ENCODE results near the gene ATP6V0B.

ATP6V0B gene

DNA sequence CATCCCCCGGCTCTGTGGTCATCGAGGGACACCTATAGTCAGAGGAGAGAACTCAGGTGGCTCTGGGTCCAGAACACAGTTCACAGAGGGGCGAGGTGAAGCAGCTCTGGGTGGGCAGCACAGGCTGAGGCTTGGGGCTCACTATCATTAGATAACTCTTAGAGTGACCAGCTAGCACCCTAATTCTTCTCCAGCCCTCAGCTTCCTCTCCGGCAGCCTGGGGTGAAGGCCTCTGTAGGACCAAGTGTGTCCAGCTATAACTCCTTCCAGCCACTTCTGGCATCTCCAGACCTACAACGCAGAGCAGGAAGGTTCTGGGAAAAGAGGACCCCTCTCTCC lies 39.8 kb upstream of the ATP6V0B start:
- H2AFZ ChIP-seq (ENCODE audit: low read length, unreplicated experiment): no peak overlapping the region
- H3K27ac ChIP-seq (ENCODE audit: low read depth, low read length): no peak overlapping the region
- H3K27me3 ChIP-seq (ENCODE audit: insufficient read depth, low read length): peaks cover 9% of the 10 kb centered on the region; the same call in 1 of the 2 replicates
- no peak overlapping the region for H3K4me3 ChIP-seq (ENCODE audit: low read depth, low read length)
- H3K79me2 ChIP-seq (ENCODE audit: control insufficient read depth, insufficient read depth, low read length, unreplicated experiment): no peaks in the 10 kb centered on the region
- H3K4me1 ChIP-seq (ENCODE audit: control insufficient read depth, insufficient read depth, low read length, unreplicated experiment): peaks cover 13% of the 10 kb centered on the region
- H3K36me3 ChIP-seq (ENCODE audit: insufficient read depth, low read length): peaks cover 4% of the 10 kb centered on the region; the same call in 1 of the 2 replicates

DNA sequence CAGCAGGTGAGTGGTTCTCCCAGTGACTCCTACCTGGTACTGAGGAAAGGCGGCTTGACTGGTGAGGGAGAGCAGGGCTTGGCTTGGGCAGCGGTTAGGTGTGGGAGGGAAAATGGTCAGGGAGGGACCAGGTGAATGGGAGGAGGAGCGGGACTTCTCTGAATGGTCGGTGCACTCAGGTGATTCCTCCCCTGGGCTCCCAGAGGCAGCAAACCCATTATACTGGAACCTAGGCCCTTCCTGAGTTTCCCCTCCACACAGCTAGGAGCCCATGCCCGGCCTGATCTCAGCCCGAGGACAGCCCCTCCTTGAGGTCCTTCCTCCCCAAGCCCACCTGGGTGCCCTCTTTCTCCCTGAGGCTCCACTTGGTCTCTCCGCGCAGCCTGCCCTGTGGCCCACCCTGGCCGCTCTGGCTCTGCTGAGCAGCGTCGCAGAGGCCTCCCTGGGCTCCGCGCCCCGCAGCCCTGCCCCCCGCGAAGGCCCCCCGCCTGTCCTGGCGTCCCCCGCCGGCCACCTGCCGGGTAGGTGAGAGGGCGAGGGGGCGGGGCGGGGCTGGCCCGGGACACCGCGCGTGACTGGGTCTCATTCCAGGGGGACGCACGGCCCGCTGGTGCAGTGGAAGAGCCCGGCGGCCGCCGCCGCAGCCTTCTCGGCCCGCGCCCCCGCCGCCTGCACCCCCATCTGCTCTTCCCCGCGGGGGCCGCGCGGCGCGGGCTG lies 38.9 kb upstream of the ATP6V0B start:
- peaks cover 13% of the 10 kb centered on the region for H3K4me1 ChIP-seq (ENCODE audit: control insufficient read depth, insufficient read depth, low read length, unreplicated experiment)
- no peaks in the 10 kb centered on the region for H3K79me2 ChIP-seq (ENCODE audit: control insufficient read depth, insufficient read depth, low read length, unreplicated experiment)
- H3K4me3 ChIP-seq (ENCODE audit: low read depth, low read length): peak overlapping the region; percentile 58
- no peak overlapping the region for H2AFZ ChIP-seq (ENCODE audit: low read length, unreplicated experiment)
- no peak overlapping the region for H3K27ac ChIP-seq (ENCODE audit: low read depth, low read length)
- H3K27me3 ChIP-seq (ENCODE audit: insufficient read depth, low read length): peaks cover 9% of the 10 kb centered on the region; the same call in 1 of the 2 replicates
- no peaks in the 10 kb centered on the region for H3K36me3 ChIP-seq (ENCODE audit: insufficient read depth, low read length)

DNA sequence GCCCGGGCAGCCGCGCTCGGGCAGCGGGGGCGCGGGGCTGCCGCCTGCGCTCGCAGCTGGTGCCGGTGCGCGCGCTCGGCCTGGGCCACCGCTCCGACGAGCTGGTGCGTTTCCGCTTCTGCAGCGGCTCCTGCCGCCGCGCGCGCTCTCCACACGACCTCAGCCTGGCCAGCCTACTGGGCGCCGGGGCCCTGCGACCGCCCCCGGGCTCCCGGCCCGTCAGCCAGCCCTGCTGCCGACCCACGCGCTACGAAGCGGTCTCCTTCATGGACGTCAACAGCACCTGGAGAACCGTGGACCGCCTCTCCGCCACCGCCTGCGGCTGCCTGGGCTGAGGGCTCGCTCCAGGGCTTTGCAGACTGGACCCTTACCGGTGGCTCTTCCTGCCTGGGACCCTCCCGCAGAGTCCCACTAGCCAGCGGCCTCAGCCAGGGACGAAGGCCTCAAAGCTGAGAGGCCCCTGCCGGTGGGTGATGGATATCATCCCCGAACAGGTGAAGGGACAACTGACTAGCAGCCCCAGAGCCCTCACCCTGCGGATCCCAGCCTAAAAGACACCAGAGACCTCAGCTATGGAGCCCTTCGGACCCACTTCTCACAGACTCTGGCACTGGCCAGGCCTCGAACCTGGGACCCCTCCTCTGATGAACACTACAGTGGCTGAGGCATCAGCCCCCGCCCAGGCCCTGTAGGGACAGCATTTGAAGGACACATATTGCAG lies 38.2 kb upstream of the ATP6V0B start:
- no peak overlapping the region for H3K27ac ChIP-seq (ENCODE audit: low read depth, low read length)
- H3K36me3 ChIP-seq (ENCODE audit: insufficient read depth, low read length): no peaks in the 10 kb centered on the region
- peaks cover 9% of the 10 kb centered on the region; the same call in 1 of the 2 replicates for H3K27me3 ChIP-seq (ENCODE audit: insufficient read depth, low read length)
- peak overlapping the region; percentile 39; the same call in 1 of the 2 replicates for H3K4me3 ChIP-seq (ENCODE audit: low read depth, low read length)
- no peak overlapping the region for H2AFZ ChIP-seq (ENCODE audit: low read length, unreplicated experiment)
- no peaks in the 10 kb centered on the region for H3K79me2 ChIP-seq (ENCODE audit: control insufficient read depth, insufficient read depth, low read length, unreplicated experiment)
- H3K4me1 ChIP-seq (ENCODE audit: control insufficient read depth, insufficient read depth, low read length, unreplicated experiment): peaks cover 13% of the 10 kb centered on the region

DNA sequence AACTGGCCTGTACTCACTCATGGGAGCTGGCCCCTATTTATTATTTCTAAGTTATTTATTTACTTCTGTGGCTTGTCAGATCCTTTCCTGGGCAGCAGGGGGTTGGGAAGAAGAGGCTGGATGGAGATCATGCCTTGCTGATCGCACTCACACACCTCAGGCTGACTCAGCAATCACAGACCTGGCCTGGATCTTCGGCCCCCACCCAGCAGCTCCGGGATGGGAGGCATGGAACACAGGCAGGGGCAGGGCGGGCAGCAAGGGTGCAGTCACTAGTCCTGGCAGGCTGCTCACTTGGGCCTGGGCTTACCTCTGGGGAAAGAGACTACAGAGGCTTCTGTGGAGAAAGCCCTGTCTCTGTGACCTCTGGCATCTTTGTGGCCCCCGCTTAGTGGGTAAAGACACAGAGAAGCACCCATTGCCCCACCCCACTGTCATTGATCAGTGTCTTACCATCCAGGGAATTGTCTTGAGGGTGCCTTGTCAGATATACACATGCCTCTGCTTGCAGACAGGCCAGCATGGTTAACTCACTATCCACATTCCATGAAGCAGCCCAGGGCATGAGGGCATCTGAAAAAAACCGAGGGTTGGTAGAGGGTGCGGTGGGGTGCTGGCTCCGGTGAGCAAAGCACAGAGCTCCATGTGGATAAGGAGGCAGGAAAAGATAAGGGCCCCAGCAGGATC lies 37.4 kb upstream of the ATP6V0B start:
- H3K27ac ChIP-seq (ENCODE audit: low read depth, low read length): no peak overlapping the region
- H3K4me3 ChIP-seq (ENCODE audit: low read depth, low read length): no peak overlapping the region
- H3K4me1 ChIP-seq (ENCODE audit: control insufficient read depth, insufficient read depth, low read length, unreplicated experiment): peaks cover 13% of the 10 kb centered on the region
- H3K79me2 ChIP-seq (ENCODE audit: control insufficient read depth, insufficient read depth, low read length, unreplicated experiment): no peaks in the 10 kb centered on the region
- H3K36me3 ChIP-seq (ENCODE audit: insufficient read depth, low read length): no peaks in the 10 kb centered on the region
- H2AFZ ChIP-seq (ENCODE audit: low read length, unreplicated experiment): no peak overlapping the region
- H3K27me3 ChIP-seq (ENCODE audit: insufficient read depth, low read length): peaks cover 9% of the 10 kb centered on the region; the same call in 1 of the 2 replicates

DNA sequence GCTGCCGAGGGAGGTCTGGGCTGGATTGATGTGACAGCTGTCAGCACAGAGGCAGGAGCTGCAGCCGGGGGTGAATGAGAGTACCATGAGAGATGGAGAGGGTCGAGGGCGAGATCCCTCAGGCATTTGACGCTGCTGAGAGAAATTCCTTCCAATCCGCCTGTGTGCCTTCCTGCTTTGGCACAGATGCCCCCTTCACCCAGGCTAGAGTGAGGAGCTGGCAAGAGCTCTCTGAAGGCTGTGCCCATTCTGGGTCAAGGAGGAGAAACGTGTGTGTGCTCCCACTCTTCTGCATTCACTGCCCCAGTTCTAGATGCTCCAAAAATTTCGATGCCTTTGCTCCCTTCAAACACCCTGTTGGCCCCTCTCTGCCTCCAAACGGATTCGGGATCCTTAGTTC lies 36.4 kb upstream of the ATP6V0B start:
- H3K27me3 ChIP-seq (ENCODE audit: insufficient read depth, low read length): peaks cover 9% of the 10 kb centered on the region; the same call in 1 of the 2 replicates
- H3K4me1 ChIP-seq (ENCODE audit: control insufficient read depth, insufficient read depth, low read length, unreplicated experiment): peaks cover 4% of the 10 kb centered on the region
- no peak overlapping the region for H3K4me3 ChIP-seq (ENCODE audit: low read depth, low read length)
- H3K27ac ChIP-seq (ENCODE audit: low read depth, low read length): no peak overlapping the region
- H3K36me3 ChIP-seq (ENCODE audit: insufficient read depth, low read length): no peaks in the 10 kb centered on the region
- no peaks in the 10 kb centered on the region for H3K79me2 ChIP-seq (ENCODE audit: control insufficient read depth, insufficient read depth, low read length, unreplicated experiment)
- no peak overlapping the region for H2AFZ ChIP-seq (ENCODE audit: low read length, unreplicated experiment)

DNA sequence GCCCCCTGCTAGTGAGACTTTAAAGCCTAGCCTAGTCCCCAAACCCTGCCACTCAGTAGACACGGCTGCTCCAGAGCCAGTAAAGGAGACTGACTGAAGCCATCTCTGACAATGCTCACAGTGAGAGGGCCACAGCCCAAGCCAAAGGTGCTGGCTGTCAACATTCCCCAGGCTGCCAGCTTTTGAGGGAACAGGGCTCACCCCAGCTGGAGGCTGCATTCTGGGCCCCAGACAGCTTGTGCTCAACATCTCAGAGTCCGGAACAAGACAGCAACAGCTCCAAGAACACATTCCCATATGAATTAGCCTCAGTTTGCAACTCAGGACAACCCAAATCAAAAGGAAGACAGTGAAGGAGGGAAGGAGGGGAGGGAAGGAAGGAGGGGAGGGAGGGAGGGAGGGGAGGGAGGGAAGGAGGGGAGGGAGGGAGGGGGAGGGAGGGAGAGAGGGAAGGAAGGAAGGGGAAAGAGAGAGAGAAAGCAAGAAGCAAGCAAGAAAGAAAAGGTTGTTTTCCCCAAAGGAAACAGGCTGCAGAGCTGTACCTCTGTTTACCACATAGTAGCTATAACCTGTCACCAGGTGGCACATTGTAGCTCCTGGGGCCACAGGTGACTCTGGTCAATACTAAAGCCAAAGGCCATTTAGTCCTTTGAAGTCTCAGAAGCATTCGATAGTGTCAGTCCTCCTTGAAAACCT lies 35.7 kb upstream of the ATP6V0B start:
- Histone ChIP-seq H3K27me3 (ENCODE audit: insufficient read depth, low read length) (peaks cover 9% of the 10 kb centered on the region; the same call in 1 of the 2 replicates), H3K4me3 (ENCODE audit: low read depth, low read length) (no peak overlapping the region), H3K36me3 (ENCODE audit: insufficient read depth, low read length) (no peaks in the 10 kb centered on the region), H3K79me2 (ENCODE audit: control insufficient read depth, insufficient read depth, low read length, unreplicated experiment) (no peaks in the 10 kb centered on the region), H3K27ac (ENCODE audit: low read depth, low read length) (no peak overlapping the region), H3K4me1 (ENCODE audit: control insufficient read depth, insufficient read depth, low read length, unreplicated experiment) (no peaks in the 10 kb centered on the region), H2AFZ (ENCODE audit: low read length, unreplicated experiment) (no peak overlapping the region)

DNA sequence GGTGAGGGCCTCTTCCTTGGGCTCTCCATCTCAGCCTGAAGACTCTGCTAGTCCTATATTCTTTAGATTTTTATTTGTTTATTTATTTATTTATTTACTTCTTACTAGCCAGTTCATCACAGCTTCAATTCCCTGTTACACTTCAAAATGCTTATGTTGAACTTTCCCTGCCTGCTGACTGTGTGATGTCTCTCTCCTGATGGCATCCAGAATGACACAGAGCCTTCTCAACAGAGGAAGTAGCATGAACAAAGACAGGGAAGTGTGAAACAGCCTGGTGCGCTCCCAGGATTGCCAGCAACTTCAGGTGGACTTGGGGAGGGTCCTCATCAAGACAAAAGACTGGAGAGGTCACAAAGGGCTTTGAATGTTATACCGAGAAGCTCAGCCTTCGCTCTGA lies 32.3 kb upstream of the ATP6V0B start:
- H3K27me3 ChIP-seq (ENCODE audit: insufficient read depth, low read length): no peaks in the 10 kb centered on the region
- no peak overlapping the region for H2AFZ ChIP-seq (ENCODE audit: low read length, unreplicated experiment)
- H3K27ac ChIP-seq (ENCODE audit: low read depth, low read length): no peak overlapping the region
- H3K4me1 ChIP-seq (ENCODE audit: control insufficient read depth, insufficient read depth, low read length, unreplicated experiment): peaks cover 5% of the 10 kb centered on the region
- H3K79me2 ChIP-seq (ENCODE audit: control insufficient read depth, insufficient read depth, low read length, unreplicated experiment): peaks cover 6% of the 10 kb centered on the region
- no peaks in the 10 kb centered on the region for H3K36me3 ChIP-seq (ENCODE audit: insufficient read depth, low read length)
- H3K4me3 ChIP-seq (ENCODE audit: low read depth, low read length): no peak overlapping the region

DNA sequence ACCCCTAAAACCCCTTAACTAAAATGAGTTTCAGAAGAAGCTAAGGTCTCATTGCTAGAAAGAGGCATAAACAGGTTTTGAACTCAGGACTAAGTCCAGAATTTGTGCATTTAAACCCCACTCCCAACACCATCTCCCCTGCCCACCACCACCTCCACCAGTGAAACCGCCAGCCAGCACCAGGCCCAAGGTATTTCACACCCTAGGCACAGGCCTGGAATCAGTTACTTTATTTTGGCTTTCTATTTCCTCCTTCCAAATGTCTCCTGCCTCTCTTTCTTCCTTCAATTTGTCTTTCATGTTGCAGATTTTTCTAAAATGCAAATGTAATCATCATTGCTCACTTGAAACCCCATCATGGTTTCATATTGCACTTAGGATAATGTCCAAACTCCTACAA lies 29.9 kb upstream of the ATP6V0B start:
- Histone ChIP-seq H3K79me2 (ENCODE audit: control insufficient read depth, insufficient read depth, low read length, unreplicated experiment) (peaks cover 20% of the 10 kb centered on the region), H3K27ac (ENCODE audit: low read depth, low read length) (no peak overlapping the region), H2AFZ (ENCODE audit: low read length, unreplicated experiment) (no peak overlapping the region), H3K36me3 (ENCODE audit: insufficient read depth, low read length) (no peaks in the 10 kb centered on the region; the same call in 1 of the 2 replicates), H3K4me3 (ENCODE audit: low read depth, low read length) (no peak overlapping the region), H3K27me3 (ENCODE audit: insufficient read depth, low read length) (no peaks in the 10 kb centered on the region), H3K4me1 (ENCODE audit: control insufficient read depth, insufficient read depth, low read length, unreplicated experiment) (peaks cover 15% of the 10 kb centered on the region)

DNA sequence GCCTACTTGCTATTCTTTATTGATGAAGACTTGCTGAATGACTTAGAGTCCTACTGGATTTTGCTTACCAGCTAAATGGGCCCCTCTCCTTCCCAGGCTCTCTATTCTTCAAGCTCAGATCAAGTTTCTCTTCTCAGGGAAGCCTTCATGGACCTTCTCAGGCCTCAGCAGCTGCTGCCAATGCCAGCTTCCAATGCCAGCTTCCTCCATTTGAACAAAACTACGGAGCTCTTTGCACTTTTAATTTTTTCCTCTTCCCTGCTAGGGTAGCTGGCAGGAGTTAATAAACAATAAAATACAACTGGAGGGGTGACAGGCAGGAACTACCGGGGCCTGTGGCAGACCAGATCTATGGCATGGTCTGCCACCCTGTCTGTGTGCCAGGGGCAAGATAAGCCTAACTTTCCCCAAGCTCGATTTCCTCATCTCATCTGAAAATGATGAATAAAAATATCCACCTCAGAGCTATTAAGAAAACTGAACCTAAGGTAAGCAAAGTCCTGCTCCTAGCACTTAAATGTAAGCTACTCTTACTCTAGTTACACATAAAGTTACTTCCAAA lies 29.0 kb upstream of the ATP6V0B start:
- H3K36me3 ChIP-seq (ENCODE audit: insufficient read depth, low read length): no peaks in the 10 kb centered on the region; the same call in 1 of the 2 replicates
- peaks cover 15% of the 10 kb centered on the region for H3K4me1 ChIP-seq (ENCODE audit: control insufficient read depth, insufficient read depth, low read length, unreplicated experiment)
- H3K4me3 ChIP-seq (ENCODE audit: low read depth, low read length): peak overlapping the region; percentile 82
- no peak overlapping the region for H3K27ac ChIP-seq (ENCODE audit: low read depth, low read length)
- peak overlapping the region; percentile 61 for H2AFZ ChIP-seq (ENCODE audit: low read length, unreplicated experiment)
- no peaks in the 10 kb centered on the region for H3K27me3 ChIP-seq (ENCODE audit: insufficient read depth, low read length)
- H3K79me2 ChIP-seq (ENCODE audit: control insufficient read depth, insufficient read depth, low read length, unreplicated experiment): peaks cover 20% of the 10 kb centered on the region
